Frontal cortex (tissue), 4 donors: ENCODE data around the gene SH2D3C. TPM values are rescaled to one million over a fixed set of nuclear protein-coding genes. Genes with fewer than 3 reads are reported as not detected.
"Not testable (repeated sequence)": the region's sequence is repeated elsewhere in the genome, so short reads cannot be mapped to it uniquely, and the experiment has no call there.

Experiments
- DNase-seq, 2 donors: peaks; one replicate each; pipeline ENCODE4 v3.0.0; 2012; ENCODE audit warnings: low spot score in 2 of 2
- FAIRE-seq: peaks from 2 replicates; lab custom pipeline; 2012; peaks lifted over from hg19 to GRCh38; lab: Jason Lieb, UNC
- total RNA-seq: library from RNA; depleted of rRNA; stranded (reverse); fragments of >200 nt; gene quantifications from one replicate; pipeline ENCODE4 v1.2.3, GENCODE V29; 2014
- donor health status: control.
- donor health status: control.
- donor health status: control.

SH2D3C gene
- total RNA-seq, 1 donor from 2014 or later: 6.1 TPM

DNA sequence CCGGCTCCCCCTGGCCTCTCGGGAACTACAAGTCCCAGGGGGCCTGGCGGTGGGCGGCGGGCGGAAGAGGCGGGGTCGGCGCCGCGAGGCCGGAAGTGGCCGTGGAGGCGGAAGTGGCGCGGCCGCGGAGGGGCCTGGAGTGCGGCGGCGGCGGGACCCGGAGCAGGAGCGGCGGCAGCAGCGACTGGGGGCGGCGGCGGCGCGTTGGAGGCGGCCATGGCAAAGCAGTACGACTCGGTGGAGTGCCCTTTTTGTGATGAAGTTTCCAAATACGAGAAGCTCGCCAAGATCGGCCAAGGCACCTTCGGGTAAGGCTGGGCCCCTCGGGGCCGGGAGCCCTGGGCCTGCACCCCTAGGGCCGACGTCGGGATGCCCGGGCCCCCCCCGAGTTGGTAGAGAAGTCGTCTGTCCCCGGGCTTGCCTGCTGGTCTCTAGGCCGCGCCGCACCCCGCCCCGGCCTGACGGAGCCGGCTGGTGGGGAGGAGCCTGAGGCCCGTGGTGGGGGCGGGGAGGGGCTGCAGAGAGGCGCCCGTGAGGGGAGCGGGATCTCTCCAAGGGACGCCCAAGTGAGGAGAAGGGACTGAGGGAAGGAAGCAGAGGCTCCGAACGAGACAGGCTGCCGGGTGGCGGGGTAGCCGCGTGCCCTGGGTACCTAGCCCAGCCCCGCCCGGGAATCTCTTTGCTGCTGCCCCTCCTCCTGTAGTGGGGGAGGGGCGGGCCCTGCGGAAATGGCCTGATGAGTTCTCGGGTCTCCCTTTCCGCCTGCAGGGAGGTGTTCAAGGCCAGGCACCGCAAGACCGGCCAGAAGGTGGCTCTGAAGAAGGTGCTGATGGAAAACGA lies 7.7 kb upstream of the SH2D3C start, which contains the start of gene CDK9:
Gene CDK9, plus strand, starts transcription at position 102 of the 840 bp plus-strand sequence. Its CDS starts 115 bp downstream, at position 217.
- FAIRE-seq (no peak), DNase-seq (peak; percentile 98 to 99)

DNA sequence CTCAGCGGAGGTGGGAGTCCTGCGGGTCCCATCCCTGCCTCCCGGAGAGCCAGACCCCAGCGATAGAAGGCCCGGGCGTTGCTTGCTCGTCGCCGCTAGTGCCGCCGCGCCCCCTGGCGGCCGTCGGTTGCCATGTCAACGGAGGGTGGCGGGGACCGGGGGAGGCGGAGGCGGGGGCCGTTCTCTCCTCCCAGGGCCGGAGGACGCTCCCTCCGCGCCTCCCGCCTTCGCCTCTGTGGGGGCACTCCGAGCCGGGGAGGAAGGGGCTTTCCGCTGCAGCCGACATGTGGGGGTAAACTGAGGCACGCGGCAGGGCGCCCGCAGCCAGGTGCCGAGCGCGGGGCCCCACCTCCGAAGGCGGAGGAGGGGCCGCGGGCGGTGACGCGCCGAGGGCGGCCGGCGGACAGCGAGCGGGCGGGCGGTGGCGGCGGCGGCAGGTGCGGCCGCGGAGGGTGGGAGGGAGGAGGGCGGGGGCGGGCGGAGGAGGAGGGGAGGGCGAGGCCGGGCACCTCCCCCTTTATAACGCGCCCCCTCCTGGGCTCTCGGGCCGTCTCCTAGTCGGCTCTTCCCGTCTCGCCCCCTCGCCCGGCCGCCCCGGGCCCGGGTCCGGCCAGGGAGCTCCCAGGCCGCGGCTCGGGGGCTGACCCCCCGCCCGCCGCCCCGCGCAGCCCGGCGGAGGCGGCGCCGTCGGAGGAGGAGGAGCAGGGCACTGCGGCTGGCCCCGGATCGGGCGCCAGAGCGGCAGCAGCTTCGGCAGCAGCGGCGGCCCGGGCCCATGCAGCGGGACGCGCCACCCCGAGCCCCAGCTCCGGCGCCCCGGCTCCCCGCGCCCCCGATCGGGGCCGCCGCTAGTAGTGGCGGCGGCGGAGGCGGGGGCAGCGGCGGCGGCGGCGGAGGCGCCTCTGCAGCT lies 6.8 kb upstream of the SH2D3C start:
- peak; percentile 93 for DNase-seq
- FAIRE-seq: no peak

DNA sequence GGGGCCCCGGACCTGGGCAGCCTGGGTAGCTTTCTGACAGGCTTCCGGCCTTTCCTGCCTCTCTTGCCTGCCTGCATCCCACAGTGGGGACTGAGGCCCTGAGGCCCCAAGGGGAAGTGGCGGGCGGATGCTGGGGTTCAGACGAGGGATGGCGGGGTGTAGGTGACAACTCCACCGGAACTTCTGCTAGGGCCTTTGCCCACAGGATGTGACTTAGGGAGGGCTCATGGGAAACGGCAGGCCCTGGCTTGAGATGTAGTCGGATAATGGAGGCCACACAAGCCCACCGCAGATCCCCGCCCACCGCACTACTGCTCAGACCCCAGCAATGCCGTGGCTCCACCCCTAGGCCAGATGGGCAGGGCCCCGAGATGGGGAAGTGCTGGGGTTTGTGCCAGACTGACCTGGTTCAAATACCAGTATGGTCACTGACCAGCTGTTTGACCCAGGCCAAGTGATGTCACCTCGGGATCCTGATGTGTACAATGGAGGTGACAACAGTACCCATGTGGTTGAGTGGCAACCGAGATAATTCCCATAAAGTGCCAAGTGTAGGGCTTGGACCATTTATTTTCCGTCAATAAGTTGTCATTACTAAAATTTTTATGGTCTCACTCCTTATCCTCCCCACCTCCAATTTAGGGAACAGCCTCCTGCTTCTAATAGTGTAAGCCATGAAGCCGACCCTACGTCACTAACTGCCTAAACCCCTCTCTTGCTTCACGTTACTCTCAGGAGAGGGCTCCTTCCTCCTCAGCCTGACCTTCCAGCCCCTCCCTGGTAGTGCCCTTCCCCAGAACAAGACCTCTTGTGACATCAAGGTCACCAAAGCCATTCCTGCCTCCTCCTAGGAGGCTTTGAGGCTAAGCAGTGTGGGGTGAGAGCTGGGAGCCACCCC lies 4.9 kb upstream of the SH2D3C start:
- FAIRE-seq (no peak), DNase-seq (no peak)

DNA sequence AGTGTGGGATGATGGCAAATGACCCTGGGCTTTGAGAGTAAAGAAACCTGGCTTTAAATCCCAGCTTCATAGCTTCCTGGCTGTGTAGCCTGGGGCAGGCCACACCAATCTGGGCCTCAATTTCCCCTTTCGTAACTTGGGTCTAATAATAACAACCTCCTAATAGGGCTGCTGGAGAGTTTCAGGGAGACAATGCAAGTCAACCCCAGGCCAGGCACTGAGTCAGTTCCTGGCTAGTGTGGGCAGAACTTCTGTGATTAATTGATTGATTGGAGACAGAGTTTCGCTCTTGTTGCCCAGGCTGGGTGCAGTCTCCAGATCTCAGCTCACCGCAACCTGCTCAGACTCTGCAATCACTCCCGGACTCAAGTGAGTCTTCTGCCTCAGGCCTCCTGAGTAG lies 3.3 kb upstream of the SH2D3C start:
- DNase-seq (no peak), FAIRE-seq (no peak)

DNA sequence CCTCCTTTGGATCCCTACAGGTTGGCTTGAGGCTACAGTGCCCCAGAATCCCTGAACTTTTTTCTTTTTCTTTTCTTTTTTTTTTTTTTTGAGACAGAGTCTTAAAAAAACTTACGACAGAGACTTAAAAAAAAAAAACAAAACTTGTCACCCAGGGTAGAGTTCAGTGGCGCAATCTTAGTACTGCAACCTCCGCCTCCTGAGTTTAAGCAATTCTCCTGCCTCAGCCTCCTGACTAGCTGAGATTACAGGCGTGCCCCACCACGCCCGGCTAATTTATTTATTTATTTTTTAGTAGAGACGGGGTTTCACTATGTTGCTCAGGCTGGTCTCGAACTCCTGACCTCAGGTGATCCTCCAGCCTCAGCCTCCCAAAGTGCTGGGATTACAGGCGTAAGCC lies 2.4 kb upstream of the SH2D3C start:
- not testable (repeated sequence) for FAIRE-seq, DNase-seq

DNA sequence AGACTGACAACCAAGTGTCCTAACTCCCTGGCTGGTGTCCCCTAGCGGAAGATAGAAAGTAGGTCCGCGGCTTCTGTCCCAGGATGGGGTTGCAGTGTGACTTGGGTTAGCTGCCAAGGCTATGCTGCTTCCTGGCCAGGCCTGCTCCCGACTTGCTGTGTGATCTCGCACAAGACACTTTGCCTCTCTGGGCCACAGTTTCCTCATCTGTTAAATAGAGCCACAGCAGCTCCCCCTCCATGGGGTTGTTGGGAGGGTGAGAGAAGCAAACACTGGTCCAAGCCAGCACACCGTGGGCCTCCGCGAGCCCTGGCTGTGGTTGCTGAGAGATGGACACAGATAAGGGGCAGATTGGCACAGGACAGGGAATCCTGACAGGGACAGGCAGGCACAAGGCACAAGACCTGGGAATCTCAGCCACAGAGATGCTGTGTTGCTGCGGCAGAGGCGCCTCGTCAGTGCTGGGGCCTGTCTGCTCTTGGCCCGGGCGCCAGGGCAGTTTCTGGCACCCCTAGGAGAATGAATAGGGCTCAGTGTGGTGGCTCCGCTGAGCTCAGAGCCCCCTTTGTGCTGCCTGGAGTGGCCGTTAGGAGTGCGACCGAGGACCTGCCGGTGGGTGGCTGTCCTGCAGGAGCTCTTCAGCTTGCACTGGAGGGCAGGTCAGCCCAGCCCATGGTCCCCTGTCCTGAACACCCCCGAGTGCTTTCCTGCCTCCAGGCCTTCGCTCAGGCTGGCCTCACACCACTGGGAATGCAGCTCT lies 1.8 kb upstream of the SH2D3C start:
- no peak for FAIRE-seq
- DNase-seq: no peak

DNA sequence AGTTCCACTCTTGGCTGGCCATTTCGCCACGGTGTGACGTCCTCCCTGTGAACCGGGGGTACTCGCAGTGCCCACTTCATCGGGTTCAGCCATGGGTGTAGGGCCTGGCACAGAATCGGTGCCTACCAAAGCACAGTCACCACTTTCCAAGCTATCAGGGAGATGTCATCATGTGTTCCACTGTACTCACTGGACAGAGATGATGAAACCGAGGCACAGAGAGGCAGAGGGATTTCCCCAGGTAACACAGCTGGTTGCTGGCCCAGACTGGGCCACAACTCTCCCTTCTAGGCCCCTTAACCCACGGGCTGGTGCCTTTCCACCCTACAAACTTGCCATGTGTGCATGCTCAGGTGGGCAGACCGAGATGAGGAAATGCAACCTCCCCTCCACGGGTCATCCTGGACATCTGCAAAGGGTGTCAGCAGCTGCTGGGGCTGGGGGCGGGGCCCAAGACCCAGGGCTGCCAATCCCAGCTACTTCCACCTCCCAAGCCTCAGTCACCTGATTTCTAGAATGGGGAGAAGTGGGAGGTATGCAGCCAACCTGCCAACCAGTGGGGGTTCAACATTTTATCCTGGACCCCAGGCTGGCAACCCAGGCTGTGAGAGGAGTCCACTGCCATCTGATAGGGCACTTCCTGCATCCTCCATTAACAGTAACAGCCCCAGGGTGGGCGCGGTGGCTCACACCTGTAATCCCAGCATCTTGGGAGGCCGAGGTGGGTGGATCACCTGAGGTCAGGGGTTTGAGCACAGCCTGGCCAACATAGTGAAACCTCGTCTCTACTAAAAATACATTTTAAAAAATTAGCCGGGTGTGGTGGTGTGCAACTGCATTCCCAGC lies 893 bp upstream of the SH2D3C start:
- DNase-seq (no peak), FAIRE-seq (no peak)

DNA sequence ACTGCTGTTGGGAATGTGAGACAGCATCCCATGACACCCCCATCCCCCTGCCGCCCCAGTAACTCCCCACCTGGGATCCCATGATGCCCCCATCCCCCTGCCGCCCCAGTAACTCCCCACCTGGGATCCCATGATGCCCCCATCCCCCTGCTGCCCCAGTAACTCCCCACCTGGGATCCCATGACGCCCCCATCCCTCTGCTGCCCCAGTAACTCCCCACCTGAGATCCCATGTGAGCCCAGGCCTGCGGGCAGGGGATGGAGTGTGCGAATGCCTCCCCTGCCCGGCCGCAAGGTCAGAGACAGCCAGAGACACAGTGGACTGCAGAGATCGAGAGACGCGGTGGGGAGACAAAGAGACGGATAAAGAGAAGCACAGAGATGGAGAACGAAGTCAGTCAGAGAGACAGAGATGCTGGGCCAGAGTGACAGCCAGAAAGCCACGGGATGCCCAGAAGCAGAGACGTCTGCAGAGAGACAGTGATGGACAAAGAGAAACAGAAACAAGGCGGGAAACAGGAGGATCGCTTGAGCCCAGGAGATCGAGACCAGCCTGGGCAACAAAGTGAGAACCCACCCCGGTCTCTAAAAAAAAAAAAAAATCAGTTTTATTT lies 992 bp downstream of the SH2D3C start:
- DNase-seq: no peak
- no peak for FAIRE-seq

DNA sequence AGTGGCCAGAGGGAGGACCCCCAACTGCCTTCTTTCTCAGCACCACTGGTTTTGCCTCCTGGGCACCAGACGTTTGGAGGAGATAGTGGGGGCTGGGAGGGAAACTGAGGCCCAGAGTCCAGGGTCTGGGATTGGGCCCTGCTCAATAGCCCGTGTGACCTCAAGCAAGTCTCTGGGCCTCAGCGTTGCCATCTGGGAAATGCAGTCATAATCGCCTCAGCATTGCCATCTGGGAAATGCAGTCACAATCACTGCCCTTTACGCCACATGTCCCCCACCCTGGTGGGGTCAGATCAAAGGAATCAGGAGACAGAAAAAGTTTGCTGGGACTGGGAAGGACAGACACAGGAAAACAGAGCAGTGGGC lies 1.6 kb downstream of the SH2D3C start:
- no peak for FAIRE-seq
- no peak for DNase-seq

DNA sequence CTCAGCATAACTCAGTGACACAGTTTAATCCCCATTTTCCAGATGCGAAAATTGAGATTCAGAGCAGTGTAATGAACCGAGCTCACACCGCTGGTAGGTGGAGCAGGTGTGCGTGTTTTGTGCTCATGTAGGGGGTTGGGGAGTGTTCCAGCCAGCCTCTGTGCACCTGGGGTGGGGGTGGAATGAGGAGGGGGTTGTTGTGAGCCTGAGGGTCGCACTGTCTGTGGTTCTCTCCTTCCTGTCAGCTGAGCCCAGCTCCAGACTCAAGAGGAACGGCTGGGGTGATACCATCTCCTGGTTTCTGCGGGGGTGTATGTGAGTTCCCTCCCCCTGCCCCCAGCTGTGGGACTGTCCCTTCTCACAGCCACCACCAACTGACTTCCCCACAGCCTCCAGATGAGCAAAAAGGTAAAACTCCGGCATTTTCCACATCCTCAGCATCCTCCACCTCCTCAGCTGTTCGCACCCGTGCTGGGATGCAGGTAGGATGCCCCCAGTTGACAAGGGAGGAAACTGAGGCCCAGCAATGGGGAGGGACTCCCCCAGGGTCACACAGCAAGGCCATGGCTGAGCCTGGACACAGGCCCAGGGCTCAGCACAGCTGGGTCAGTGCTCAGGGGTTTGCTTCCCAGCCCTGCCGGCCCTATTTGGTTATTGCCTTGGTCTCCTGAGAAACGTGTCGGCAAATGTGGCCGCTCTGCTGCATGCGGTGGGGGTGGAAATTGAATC lies 2.1 kb downstream of the SH2D3C start:
- DNase-seq: no peak

DNA sequence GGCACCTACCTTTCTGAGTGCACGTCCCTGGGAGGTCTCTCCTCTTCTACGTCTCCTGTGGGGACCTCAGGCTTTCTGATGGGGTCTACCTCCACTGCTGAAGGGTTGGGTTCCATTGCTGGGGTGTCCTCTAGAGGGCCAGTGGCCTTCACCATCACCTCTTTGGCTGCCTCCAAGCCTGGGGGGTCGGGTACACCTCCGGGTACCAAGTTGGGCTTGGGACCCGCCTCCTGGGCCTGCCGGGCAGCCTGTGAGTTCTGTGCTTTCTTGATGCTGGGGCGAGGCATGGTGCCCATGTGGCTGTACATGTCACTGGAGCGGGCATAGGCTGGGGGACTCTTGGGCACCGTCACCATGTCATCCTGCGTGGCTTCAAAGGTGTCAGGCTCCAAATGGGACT lies 4.5 kb downstream of the SH2D3C start:
- no peak for DNase-seq
- FAIRE-seq: no peak

More for the DNA sequence above, 2.1 kb downstream of the SH2D3C start:
- no peak for FAIRE-seq

DNA sequence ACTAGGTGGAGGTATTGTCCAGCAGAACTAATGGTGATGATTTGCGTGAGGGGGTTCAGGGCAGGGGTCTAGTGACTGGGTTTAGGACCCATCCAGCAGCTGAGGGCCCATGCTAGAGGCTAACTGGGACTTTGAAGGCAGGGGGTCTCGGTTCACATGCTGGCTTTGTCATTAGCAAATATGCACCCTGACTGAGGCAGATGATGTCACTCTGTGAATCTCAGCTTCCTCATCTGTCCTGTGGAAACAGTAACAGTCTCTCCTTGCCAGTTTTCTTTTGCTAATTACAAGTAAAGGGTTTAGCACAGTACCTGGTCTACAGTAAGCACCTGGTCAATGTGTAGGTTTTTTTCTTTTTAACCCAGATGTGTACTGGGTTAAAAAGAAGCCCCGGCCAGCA lies 5.2 kb downstream of the SH2D3C start:
- no peak for DNase-seq
- no peak for FAIRE-seq

DNA sequence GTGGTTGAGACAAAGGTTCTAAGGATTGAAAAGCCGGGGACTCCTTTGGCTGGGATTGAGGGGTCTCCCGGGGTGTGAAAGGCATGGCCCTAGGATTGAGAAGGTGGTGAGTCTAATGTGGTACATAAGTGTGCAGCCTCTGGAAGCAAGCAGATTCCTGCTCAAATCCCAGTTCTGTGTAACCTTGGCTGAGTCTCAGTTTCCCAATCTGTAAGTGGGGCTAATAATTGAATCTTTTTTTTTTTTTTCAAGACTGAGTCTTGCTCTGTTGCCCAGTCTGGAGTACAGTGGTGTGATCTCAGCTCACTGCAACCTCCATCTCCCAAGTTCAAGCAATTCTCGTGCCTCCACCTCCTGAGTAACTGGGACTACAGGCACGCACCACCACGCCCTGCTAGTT lies 5.9 kb downstream of the SH2D3C start:
- DNase-seq (no peak), FAIRE-seq (no peak)

DNA sequence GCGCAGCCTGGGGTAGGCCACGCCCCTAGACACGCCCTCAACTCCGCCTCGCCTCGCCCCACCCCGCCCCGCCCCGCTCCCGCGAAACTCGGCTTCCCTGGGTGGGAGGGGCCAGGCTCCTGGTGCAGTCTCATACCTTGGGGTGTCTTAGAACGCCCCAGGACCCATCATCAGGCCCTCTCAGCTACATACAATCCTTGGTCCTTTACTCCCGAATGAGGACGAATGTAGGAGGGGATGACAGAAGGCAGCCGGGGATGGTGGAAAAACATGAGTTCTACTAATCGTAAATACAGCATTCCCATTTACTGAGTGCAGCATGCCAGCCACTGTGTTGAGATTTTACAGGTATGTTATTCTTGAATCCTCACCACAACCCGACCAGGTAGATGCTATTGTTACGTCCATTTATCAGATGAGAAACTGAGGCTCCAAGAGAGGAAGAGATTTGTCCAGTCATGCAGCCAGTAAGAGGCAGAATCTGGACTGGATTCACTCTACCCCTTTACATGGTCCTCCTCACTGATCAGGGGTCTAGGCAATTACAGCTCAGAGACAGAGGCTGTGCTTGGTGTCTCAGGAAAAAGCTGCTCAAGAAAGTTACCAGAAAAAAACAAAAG lies 6.8 kb downstream of the SH2D3C start:
- DNase-seq (no peak), FAIRE-seq (no peak)

DNA sequence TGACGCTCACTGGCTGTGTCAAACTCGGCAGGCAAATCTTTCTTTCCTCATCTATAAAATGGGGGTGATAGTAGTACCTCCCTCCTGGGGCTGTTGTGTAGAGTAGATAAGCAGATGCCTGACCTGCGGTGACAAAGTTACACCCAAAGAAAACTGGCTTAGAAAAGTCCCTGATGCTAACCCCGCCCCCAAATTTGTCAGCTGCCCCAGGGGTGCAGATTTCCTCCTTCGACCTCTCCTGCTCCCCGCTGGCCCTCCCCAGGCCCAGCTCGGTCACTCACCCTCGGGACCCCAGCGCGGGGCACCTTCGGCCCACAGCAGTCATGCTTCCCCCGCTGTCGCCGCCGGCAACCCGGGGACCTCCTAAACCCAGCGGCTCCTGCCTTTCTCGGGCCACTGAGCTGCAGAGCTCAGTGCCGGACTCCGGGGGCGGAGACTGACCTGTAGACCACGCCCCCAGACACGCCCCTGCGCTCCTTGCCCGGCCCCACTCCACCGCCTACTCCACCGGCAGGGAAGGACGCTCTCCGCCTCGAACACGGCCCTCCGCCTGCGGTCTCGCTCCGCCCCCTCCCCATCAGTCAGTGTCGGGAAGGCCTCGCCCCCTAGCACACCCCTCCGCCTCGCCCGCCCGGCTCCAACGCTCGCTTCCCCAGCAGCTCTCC lies 7.4 kb downstream of the SH2D3C start:
- DNase-seq: peak; percentile 81 to 94
- no peak for FAIRE-seq

DNA sequence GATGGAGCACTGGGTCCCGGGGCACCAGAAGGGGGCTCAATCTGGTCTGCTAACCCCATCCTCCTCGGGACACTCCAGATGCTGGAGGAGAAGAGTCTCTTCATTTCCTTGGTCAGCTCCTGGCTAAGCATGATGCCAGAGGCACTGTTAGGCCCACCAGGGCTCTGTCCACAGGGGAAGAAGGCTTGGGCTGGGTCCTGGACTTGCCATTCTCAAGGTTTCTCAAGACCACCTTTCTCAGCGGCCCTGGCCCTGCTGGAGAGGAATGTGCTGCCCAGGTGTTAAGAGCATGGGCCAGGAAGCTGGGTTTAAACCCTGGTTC lies 7.9 kb downstream of the SH2D3C start:
- DNase-seq: no peak
- no peak for FAIRE-seq
